AG09319 (cell line): ENCODE data around the gene ARL14EP.

Experiments used
- DNase-seq: peaks from one replicate; pipeline ENCODE4 v3.0.0-alpha.2; 2010; ENCODE audit warnings: low read depth; ENCODE audit errors: extremely low read depth
- TF ChIP-seq, protein P1 (sequence below): IDR thresholded peaks from 2 replicates; pipeline ENCODE4 v1.5.1; 2011; ENCODE audit warnings: low read depth, mild to moderate bottlenecking, inconsistent platforms, low read length, moderate library complexity

ARL14EP gene

DNA sequence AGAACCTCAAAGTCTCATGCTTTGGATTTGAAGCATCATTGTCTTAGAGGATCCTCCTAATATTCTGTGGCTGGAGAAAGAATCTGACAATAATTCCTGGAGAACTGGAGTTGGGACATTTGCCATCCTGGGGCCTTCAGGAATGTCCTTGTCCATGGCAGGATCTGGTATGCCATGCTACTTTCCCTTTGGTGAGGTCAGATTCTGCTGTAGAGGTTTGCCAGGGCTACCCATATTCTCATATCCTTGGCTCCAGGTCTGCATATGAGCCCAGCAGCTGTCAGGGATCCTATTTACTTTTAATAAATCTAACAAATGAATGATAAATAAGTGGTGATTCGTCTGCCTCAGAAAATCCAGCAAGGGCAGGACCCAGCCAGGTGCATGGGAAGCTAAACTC is 35.0 kb downstream of the ARL14EP start:
- no peak for DNase-seq
- TF ChIP-seq, protein P1, sequence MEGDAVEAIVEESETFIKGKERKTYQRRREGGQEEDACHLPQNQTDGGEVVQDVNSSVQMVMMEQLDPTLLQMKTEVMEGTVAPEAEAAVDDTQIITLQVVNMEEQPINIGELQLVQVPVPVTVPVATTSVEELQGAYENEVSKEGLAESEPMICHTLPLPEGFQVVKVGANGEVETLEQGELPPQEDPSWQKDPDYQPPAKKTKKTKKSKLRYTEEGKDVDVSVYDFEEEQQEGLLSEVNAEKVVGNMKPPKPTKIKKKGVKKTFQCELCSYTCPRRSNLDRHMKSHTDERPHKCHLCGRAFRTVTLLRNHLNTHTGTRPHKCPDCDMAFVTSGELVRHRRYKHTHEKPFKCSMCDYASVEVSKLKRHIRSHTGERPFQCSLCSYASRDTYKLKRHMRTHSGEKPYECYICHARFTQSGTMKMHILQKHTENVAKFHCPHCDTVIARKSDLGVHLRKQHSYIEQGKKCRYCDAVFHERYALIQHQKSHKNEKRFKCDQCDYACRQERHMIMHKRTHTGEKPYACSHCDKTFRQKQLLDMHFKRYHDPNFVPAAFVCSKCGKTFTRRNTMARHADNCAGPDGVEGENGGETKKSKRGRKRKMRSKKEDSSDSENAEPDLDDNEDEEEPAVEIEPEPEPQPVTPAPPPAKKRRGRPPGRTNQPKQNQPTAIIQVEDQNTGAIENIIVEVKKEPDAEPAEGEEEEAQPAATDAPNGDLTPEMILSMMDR, result no peak

DNA sequence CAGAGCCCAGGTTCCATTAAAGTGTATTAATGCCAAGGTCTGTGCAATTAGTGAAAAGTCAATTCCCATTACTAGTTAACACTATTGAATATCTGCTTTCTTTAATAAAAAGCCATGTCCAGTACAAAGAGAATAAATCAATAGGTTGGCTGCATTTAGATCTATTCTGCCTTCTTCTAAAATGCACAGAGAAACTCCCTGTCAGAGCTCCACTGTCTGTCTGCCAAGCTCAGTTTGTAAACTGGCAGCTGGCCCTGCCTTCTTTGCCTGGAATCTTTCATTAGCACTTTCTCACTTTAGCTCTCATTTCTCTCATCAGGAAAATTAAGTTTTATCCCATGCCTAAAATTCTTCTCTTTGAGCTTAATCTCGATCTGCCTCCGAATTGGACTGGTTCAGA is 35.6 kb downstream of the ARL14EP start:
- DNase-seq, result no peak
- TF ChIP-seq, protein P1, result no peak

DNA sequence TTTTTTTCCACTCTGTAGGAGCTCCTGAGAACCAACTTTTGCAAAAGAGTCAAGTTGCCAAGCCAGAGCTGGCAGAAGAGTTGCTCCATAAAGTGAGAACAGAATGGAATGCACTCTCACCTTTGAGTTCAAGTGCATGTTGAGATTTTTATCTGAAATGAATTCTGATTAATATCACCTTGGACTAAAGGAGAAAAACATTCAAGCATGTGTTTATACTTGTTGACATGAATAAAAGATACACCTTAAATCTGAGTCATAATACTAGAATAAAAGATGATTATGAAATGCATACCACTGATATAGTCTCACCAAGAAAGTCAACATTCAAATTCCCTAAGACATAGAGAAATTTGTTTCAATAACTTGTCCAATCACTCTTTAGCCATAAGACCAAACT is 37.8 kb downstream of the ARL14EP start:
- TF ChIP-seq, protein P1, result no peak
- no peak for DNase-seq

DNA sequence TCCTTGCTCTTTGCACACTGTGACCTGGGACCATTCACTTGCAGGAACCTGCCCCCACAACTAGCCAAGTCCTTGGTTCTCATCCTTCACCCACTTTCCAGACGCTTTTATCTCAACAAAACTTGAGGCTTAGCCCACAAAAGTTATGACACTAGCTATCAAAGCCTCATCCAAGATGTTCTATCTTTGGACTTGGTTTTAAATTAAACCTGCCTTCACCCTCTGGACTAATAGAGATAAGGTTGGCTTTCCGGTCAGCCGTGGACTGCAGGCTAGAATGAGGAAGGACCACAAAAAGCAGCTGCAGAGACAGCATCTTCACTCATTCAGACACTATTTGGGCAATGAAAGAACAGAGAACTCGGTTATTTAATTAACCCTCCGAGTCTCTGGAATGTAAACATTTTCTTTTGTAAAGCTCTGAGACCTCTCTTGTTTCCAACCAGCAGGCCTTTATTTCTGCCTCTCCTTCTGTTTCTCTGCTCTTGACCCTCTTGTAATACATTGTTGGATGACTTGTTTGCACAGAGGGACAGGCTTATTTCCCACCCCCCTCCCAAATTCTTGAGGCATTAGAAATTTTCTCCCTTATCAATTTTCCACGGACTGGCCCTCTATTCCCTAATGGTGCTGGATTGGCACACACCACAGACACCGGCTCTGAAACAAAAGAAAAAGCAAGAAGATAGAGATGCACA is 41.4 kb downstream of the ARL14EP start:
- TF ChIP-seq, protein P1, result no peak
- DNase-seq, result no peak

DNA sequence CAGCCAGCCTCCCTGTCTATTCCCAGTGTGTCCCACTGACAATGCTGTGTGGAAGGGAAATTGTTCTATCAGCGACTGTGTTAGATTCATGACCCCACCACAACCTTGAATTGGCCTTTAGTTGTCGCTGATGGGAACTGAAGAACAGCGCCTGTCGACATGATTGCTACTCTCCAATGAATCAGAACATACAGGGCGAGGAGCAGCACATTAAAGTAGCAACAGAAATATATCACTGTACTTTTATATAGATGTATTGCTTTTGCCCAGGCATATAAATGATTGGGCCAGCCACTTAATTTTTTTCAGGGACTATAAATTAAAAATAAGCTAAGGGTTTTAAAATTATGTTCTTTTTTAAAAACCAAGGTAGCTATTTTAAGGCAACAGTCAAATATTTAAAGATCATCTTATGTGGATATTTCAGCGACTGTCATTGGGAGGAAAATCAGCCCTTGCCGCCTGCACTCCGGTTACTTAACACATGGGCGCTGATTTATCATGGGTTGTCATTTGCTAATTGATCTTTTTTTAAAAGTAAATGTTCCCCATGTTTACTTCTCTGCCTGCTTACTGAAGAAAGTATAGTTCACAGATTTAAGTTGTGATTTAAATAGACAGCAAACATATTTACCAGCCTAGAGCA is 42.1 kb downstream of the ARL14EP start:
- TF ChIP-seq, protein P1, result no peak
- no peak for DNase-seq

DNA sequence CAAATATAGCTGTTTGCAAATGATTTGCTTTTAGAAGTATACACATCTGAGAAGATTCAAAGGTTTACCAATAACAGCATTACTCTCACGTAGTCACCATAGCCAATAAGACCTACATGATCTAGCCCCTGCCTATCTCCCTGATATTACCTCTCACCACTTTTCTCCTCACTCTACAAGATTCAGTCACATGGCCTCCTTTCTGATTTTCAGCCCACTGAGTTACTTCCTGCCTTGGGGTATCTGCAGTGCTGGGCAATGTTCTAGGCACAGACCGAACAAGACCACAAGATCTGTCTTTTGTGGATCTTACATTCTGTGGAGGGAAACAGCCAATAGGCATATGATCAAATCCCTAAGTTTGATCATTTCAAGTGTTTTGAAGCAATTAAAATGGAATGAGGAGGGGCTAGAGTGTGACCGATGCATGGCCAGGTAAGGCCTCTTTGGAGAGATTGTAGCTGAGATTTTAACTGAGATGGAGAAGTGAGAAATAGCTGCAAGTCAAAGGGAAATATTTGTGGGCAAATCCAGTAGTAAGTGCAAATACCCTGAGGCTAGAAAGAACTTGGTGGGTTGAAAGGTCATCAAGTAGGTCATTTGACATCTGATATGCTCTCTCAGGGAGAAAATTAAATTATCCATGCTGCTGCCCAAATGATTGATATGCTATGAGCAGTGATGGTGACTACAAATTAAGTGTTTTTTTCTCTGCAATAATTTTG is 43.1 kb downstream of the ARL14EP start:
- no peak for DNase-seq
- TF ChIP-seq, protein P1, result no peak

DNA sequence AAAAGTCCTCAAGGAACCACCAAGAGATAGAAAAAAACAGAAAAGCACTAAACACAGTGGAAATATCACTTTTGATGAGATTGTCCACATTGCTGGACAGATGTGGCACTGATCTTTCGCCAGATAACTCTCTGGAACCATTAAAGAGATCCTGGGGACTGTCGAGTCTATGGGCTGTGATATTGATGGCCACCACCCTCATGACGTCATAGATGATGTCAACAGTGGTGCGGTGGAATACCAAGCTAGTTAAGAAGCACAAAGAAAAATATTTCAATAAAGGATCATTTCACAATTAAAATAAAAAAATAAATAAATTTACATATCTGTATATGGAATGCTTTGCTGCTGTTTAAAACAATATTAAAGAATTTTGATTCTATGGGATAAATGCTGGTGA is 45.5 kb downstream of the ARL14EP start:
- DNase-seq, result no peak
- TF ChIP-seq, protein P1, result no peak
